ENCODE measurements around the gene ODF2. TPM values are rescaled to one million over a fixed set of nuclear protein-coding genes. Genes with fewer than 3 reads are reported as not detected.

The ODF2 gene
- total and polyA plus RNA-seq, 11 donors: 8.0 to 25.5 (median 13.7) TPM

- intact Hi-C loops (cut with DNase I): no loop called here
- ATAC-seq: no peak
- Histone ChIP-seq H3K27ac (no peak overlapping the region), H3K36me3 (peaks cover 0 to 6% (median 0%) of the 10 kb centered on the region in 9 donors), H3K27me3 (no peaks in the 10 kb centered on the region), H3K4me3 (no peak overlapping the region), H3K4me1 (peaks cover 0 to 10% (median 8%) of the 10 kb centered on the region in 12 donors), H3K9me3 (no peaks in the 10 kb centered on the region)
- WGBS, 4 donors: 76 to 96% (median 91%) methylated on average over 2 to 17 of the region's 17 CpGs
- DNase-seq: no peak
- TF ChIP-seq POLR2A (IDR thresholded peaks at IDR 0.05): no peak
These were observed 21.5 kb upstream of the ODF2 start for GRCh38 chr9:128434340-128434739.

DNA sequence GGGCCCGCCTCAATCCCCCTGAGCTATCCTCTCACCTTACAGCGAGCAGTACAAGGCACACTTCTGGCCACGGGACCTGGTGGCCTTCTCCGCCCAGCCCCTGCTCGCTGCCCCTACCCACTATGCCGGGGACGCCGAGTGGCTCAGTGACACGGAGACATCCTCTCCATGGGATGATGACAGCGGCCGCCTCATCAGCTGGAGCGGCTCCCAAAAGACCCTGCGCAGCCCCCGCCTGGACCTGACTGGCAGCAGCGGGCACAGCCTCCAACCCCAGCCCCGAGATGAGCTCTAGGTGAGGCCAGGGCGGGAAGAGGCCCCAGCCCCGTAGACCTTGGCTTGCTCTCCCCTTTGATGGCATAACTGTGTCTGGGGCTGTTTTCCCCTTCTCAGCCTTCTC, 20.2 kb upstream of the ODF2 start:
- Histone ChIP-seq H3K36me3 (peaks cover 0 to 6% (median 0%) of the 10 kb centered on the region in 9 donors), H3K4me3 (no peak overlapping the region), H3K27ac (no peak overlapping the region), H3K9me3 (no peaks in the 10 kb centered on the region), H3K27me3 (no peaks in the 10 kb centered on the region), H3K4me1 (peaks cover 0 to 10% (median 8%) of the 10 kb centered on the region in 12 donors)
- no peak for DNase-seq
- ATAC-seq: no peak
- WGBS, 4 donors: 92 to 95% (median 94%) methylated on average over 11 to 18 of the region's 18 CpGs
- no peak for TF ChIP-seq POLR2A (IDR thresholded peaks at IDR 0.05)
- TF ChIP-seq, protein P1, sequence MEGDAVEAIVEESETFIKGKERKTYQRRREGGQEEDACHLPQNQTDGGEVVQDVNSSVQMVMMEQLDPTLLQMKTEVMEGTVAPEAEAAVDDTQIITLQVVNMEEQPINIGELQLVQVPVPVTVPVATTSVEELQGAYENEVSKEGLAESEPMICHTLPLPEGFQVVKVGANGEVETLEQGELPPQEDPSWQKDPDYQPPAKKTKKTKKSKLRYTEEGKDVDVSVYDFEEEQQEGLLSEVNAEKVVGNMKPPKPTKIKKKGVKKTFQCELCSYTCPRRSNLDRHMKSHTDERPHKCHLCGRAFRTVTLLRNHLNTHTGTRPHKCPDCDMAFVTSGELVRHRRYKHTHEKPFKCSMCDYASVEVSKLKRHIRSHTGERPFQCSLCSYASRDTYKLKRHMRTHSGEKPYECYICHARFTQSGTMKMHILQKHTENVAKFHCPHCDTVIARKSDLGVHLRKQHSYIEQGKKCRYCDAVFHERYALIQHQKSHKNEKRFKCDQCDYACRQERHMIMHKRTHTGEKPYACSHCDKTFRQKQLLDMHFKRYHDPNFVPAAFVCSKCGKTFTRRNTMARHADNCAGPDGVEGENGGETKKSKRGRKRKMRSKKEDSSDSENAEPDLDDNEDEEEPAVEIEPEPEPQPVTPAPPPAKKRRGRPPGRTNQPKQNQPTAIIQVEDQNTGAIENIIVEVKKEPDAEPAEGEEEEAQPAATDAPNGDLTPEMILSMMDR (IDR thresholded peaks at IDR 0.05): no peak
- intact Hi-C loops (cut with DNase I): loop anchor here in 1 of 10 donors (5.0 kb wide), 1 partner anchor 202 kb away; no protein-coding TSS in a partner anchor

DNA sequence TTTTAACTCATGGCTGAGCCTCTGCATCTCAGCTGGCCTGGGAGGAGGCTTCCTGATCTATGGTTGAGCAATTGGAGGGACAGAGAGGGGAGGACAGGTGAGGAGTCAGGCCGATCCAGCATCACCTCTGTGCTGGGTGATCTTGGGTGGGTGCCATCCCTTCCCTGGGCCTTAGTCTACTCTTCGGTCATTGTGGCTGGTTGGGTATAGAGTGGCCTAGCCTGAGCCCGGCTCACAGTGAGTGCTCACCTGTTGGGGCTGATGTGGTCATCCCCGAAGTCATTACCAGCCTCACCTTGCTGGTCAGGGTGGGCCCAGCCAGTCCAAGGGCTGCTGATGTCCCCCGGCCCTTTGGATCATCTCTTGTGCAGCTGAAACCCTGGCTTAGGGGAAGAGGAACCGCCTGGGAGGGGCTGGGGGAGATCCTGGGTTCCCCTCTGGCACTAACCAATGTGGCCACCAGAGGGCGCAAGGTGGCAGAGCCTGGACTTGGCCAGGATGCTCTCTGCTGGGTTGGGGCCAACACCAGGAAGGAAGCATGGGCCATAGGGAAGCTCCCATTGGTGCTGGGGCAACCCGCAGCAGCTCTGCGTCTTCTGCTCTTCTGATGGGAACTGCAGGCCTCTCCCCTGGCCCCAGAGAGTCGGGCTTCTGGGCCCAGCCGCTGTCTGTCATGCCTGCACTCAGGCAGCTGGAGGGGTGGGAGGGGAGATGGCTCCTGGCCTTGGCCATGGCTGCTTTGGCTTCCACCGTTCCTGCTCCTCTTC, 17.3 kb upstream of the ODF2 start:
- Histone ChIP-seq H3K36me3 (peaks cover 0 to 6% (median 0%) of the 10 kb centered on the region in 9 donors), H3K27ac (peak overlapping the region in 1 of 12 donors; percentile 15), H3K9me3 (no peaks in the 10 kb centered on the region), H3K27me3 (no peaks in the 10 kb centered on the region), H3K4me1 (peaks cover 0 to 10% (median 8%) of the 10 kb centered on the region in 12 donors), H3K4me3 (no peak overlapping the region)
- intact Hi-C loops (cut with DNase I): loop anchor here in 1 of 10 donors (5.0 kb wide), 1 partner anchor 199 kb away; no protein-coding TSS in a partner anchor
- DNase-seq (peak; percentile 86 to 93 (median 88)), ATAC-seq (peak; percentile 82 to 95 (median 92))
- TF ChIP-seq, protein P1 (IDR thresholded peaks at IDR 0.05): peak; percentile 88 to 99 (median 96)
- TF ChIP-seq POLR2A (IDR thresholded peaks at IDR 0.05): no peak
- WGBS, 4 donors: 28 to 39% (median 32%) methylated on average over 6 to 12 of the region's 12 CpGs

GRCh38 chr9:128439273-128439672, 16.5 kb upstream of the ODF2 start:
- no peak overlapping the region for H3K4me3 ChIP-seq
- peak overlapping the region in 1 of 12 donors; percentile 15 for H3K27ac ChIP-seq
- DNase-seq (no peak), ATAC-seq (no peak)
- H3K36me3 ChIP-seq: peaks cover 0 to 6% (median 0%) of the 10 kb centered on the region in 9 donors
- WGBS, 4 donors: 86 to 93% (median 89%) methylated on average over 7 of the region's 7 CpGs
- no peaks in the 10 kb centered on the region for H3K27me3 ChIP-seq
- H3K9me3 ChIP-seq: no peaks in the 10 kb centered on the region
- peaks cover 0 to 10% (median 8%) of the 10 kb centered on the region in 12 donors for H3K4me1 ChIP-seq
- TF ChIP-seq, protein P1 (IDR thresholded peaks at IDR 0.05): no peak
- intact Hi-C loops (cut with DNase I): loop anchor here in 1 of 10 donors (5.0 kb wide), 1 partner anchor 198 kb away; no protein-coding TSS in a partner anchor

All from heart left ventricle (tissue), 16 donors.